ENCODE measurements around the gene ZNF878.

Gene ZNF878

DNA sequence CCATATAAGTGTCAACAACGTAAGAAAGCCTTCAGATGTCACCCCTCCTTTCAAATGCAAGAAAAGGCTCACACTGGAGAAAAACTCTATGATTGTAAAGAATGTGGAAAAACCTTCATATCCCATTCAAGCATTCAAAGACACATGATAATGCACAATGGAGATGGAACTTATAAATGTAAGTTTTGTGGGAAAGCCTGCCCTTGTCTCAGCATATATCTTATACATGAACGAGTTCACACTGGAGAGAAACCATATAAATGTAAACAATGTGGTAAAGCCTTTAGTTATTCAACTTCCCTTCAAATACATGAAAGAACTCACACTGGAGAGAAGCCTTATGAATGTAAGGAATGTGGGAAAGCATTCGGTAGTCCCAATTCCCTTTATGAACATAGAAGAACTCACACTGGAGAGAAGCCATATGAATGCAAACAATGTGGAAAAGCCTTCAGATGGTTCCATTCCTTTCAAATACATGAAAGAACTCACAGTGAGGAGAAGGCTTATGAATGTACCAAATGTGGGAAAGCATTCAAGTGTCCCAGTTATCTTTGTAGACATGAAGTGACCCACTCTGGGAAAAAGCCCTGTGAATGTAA is 22.9 kb upstream of the ZNF878 start:
- DNase-seq = no peak
- TF ChIP-seq, protein P1, sequence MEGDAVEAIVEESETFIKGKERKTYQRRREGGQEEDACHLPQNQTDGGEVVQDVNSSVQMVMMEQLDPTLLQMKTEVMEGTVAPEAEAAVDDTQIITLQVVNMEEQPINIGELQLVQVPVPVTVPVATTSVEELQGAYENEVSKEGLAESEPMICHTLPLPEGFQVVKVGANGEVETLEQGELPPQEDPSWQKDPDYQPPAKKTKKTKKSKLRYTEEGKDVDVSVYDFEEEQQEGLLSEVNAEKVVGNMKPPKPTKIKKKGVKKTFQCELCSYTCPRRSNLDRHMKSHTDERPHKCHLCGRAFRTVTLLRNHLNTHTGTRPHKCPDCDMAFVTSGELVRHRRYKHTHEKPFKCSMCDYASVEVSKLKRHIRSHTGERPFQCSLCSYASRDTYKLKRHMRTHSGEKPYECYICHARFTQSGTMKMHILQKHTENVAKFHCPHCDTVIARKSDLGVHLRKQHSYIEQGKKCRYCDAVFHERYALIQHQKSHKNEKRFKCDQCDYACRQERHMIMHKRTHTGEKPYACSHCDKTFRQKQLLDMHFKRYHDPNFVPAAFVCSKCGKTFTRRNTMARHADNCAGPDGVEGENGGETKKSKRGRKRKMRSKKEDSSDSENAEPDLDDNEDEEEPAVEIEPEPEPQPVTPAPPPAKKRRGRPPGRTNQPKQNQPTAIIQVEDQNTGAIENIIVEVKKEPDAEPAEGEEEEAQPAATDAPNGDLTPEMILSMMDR (IDR thresholded peaks at IDR 0.05; ENCODE audit: low read depth, low read length) = no peak
- H3K4me1 ChIP-seq = no peaks in the 10 kb centered on the region
- peaks cover 61% of the 10 kb centered on the region for H3K36me3 ChIP-seq
- H3K4me3 ChIP-seq (ENCODE audit: low read depth, low read length) = no peak overlapping the region
- H3K9me3 ChIP-seq = peaks cover 23% of the 10 kb centered on the region
- H3K27me3 ChIP-seq = no peaks in the 10 kb centered on the region

DNA sequence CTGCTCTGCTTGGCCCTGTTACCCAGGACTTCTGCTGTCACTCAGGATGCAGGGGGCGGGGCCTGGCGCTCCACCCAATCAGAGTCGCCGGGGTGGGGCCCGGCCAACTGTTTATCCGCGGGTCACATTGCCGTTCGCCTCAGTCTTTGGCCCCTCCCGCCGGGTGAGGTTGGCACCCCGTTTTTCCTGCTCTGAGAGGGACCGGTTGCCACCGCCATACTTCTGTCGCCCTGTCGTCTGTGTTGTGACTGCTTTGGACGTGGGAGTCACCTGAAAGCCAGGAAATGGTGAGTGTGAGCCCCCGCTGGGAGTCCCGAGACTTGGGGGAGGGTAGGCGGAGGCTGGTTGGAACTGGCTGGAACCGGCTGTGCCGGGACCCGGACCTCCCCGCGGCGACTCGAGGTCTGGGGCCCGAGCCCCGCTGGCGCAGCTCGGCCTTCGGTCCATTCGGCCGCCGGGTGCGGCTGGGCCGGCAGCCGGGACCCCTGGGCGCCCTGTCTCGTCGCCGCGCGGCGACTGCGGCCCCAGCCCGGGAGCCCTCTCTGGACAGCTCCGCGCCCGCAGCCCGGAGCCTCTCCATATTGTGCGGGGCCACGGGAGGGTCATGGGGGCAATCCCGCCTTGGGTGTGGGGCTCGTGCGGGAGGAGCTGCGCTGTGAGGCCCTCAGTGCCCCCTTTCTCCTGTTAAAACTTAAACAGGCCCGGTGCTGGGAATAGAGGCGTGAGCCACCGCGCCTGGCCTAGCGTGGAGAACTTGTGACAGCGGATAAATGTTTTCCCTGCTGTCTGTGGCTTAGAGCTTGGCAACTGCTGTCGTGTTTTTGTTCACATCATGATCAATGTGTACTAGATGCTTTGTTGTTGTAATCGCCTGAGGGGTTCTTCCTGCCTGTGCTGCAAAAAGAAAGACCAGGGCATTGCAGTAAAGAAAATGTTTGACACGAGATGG is 12.1 kb upstream of the ZNF878 start, which contains the start of gene ZNF844:
ZNF844 (plus strand) TSS at position 142 of the 949 bp plus-strand sequence; CDS start at position 285, 143 bp downstream.
- Histone ChIP-seq H3K27me3 (no peaks in the 10 kb centered on the region), H3K9me3 (no peaks in the 10 kb centered on the region), H3K4me3 (ENCODE audit: low read depth, low read length) (peak within 1 kb of the TSS; percentile 94), H3K36me3 (peaks cover 3% of the 10 kb centered on the region; the same call in 1 of the 2 replicates), H3K4me1 (no peaks in the 10 kb centered on the region)
- TF ChIP-seq, protein P1 (IDR thresholded peaks at IDR 0.05; ENCODE audit: low read depth, low read length) = no peak
- DNase-seq = peak; percentile 96

DNA sequence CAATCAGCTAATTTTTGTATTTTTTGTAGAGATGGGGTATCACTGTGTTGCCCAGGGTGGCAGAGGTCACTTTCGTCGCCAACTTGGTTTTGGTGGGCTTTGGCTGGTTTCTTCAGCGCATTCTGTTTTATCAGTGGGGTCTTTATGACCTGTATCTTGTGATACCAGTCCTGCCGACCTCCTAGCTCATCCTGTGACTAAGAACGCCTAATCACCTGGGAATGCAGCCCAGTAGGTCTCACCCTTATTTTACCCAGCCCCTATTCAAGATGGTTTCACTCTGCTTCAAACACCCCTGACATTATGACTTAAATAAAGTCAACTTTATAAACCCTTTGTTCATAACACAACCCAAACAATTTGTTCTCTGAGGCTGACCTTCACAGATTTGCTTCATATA is 3.0 kb upstream of the ZNF878 start:
- no peak for DNase-seq
- Histone ChIP-seq H3K4me1 (no peaks in the 10 kb centered on the region), H3K9me3 (peaks cover 3% of the 10 kb centered on the region), H3K4me3 (ENCODE audit: low read depth, low read length) (no peak overlapping the region), H3K27me3 (no peaks in the 10 kb centered on the region), H3K36me3 (no peaks in the 10 kb centered on the region)
- TF ChIP-seq, protein P1 (IDR thresholded peaks at IDR 0.05; ENCODE audit: low read depth, low read length) = no peak

DNA sequence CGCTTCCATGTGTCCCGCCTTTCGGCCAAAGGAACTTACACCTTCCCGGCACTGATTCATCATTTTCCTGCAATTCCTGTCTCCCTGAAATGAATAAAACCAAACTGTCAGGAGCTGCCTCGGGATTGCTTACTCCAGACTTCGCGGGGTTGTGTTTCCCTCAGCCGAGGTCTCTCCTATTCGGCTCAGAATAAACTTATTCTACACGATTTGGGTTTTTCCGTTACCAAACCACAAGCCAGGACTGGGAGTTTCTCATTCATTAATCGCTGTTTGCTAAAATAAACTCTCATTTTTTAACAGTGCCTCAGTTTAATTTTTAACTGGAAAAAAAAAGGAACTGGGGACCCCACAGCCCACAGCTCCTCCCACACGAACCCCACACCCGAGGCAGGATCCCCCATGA is 667 bp downstream of the ZNF878 start:
- no peaks in the 10 kb centered on the region for H3K4me1 ChIP-seq
- no peaks in the 10 kb centered on the region for H3K27me3 ChIP-seq
- no peak for DNase-seq
- H3K4me3 ChIP-seq (ENCODE audit: low read depth, low read length) = peak overlapping the region; percentile 80
- no peaks in the 10 kb centered on the region for H3K36me3 ChIP-seq
- H3K9me3 ChIP-seq = peaks cover 3% of the 10 kb centered on the region
- TF ChIP-seq, protein P1 (IDR thresholded peaks at IDR 0.05; ENCODE audit: low read depth, low read length) = no peak

DNA sequence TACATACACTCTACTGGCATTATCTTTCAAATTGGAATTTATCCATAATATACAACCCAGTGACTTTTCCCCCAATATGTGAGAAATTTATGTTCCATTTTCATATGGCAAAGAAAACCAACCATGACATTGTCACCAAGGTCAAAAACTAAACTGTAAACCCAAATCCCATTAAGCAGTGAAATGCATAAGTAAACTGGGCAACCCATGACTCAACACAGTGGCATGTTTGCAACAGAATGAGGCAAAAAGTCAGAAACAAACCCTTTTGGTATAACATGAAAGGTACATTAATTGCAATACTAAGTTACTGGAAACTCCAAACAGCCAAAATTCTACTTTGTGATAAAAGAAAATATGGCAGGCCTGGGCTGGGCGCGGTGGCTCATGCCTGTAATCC is 4.9 kb downstream of the ZNF878 start:
- Histone ChIP-seq H3K9me3 (peaks cover 5% of the 10 kb centered on the region), H3K4me1 (no peaks in the 10 kb centered on the region), H3K27me3 (no peaks in the 10 kb centered on the region), H3K36me3 (no peaks in the 10 kb centered on the region; the same call in 1 of the 2 replicates), H3K4me3 (ENCODE audit: low read depth, low read length) (no peak overlapping the region)
- TF ChIP-seq, protein P1 (IDR thresholded peaks at IDR 0.05; ENCODE audit: low read depth, low read length) = no peak
- DNase-seq = no peak
